DND-41 (cell line): ENCODE results near the gene MAGED2.
"Not testable (repeated sequence)": the region's sequence is repeated elsewhere in the genome, so short reads cannot be mapped to it uniquely, and the experiment has no call there.

Source experiments
- ATAC-seq: fragments of 200-7000 bp; cut with Tn5 transposase; 3 replicates; pipeline ENCODE4 v1.9.1; 2021; ENCODE audit warnings: low read depth; ENCODE audit not compliant: insufficient read depth
- DNase-seq: peaks from one replicate; pipeline ENCODE4 v3.0.0-alpha.2; 2020
- H2AFZ ChIP-seq: 2 replicates; pipeline ENCODE4 v1.6.0; 2012; ENCODE audit warnings: low read depth, low read length
- H3K27ac ChIP-seq: 2 replicates; pipeline ENCODE4 v1.5.1; 2012; ENCODE audit warnings: low read length, inconsistent platforms
- H3K27me3 ChIP-seq: fragments of 200-600 bp; sonication (generic); 2 replicates; pipeline ENCODE4 v1.6.0; 2012; ENCODE audit warnings: low read length, mild to moderate bottlenecking, inconsistent platforms; ENCODE audit not compliant: insufficient read depth, poor library complexity
- H3K36me3 ChIP-seq: 2 replicates; pipeline ENCODE4 v1.5.1; 2012; ENCODE audit warnings: low read length, inconsistent platforms; ENCODE audit not compliant: insufficient read depth
- H3K4me1 ChIP-seq: 2 replicates; pipeline ENCODE4 v1.5.1; 2012; ENCODE audit warnings: mild to moderate bottlenecking, low read length; ENCODE audit not compliant: insufficient read depth
- H3K4me2 ChIP-seq: 2 replicates; pipeline ENCODE4 v1.6.0; 2012; ENCODE audit warnings: mild to moderate bottlenecking, moderate library complexity, low read length, inconsistent platforms; ENCODE audit not compliant: insufficient read depth
- H3K4me3 ChIP-seq, 2 experiments: fragments of 200-600 bp in 1 of 2; shearing (Covaris generic) in 1 of 2; 2 replicates each; pipeline ENCODE4 v1.5.1; 2012 to 2016; ENCODE audit warnings: inconsistent platforms in 2 of 2, low read length in 2 of 2, mild to moderate bottlenecking in 2 of 2, low read depth in 1 of 2, moderate library complexity in 1 of 2
- H3K79me2 ChIP-seq: 2 replicates; pipeline ENCODE4 v1.6.0; 2012; ENCODE audit warnings: low read length, inconsistent platforms; ENCODE audit not compliant: insufficient read depth
- H3K9ac ChIP-seq: 2 replicates; pipeline ENCODE4 v1.6.0; 2012; ENCODE audit warnings: low read depth, mild to moderate bottlenecking, inconsistent platforms, low read length, moderate library complexity
- H3K9me3 ChIP-seq: 2 replicates; pipeline ENCODE4 v1.5.1; 2012; ENCODE audit warnings: low read length, moderate library complexity, mild to moderate bottlenecking, inconsistent platforms; ENCODE audit not compliant: insufficient read depth, severe bottlenecking
- H4K20me1 ChIP-seq: 2 replicates; pipeline ENCODE4 v1.6.0; 2012; ENCODE audit warnings: low read length; ENCODE audit not compliant: insufficient read depth
- CTCF ChIP-seq: IDR thresholded peaks from 2 replicates; pipeline ENCODE4 v1.5.1; 2012; ENCODE audit warnings: borderline replicate concordance, low read length, moderate library complexity, mild to moderate bottlenecking; ENCODE audit not compliant: poor library complexity, severe bottlenecking; ENCODE audit errors: extremely low read depth
- EZH2 ChIP-seq: IDR thresholded peaks from 3 replicates; pipeline ENCODE4 v1.6.1; 2012; ENCODE audit warnings: borderline replicate concordance, low read depth, mild to moderate bottlenecking, moderate library complexity, low read length, inconsistent platforms; ENCODE audit not compliant: severe bottlenecking

The MAGED2 gene, protein sequence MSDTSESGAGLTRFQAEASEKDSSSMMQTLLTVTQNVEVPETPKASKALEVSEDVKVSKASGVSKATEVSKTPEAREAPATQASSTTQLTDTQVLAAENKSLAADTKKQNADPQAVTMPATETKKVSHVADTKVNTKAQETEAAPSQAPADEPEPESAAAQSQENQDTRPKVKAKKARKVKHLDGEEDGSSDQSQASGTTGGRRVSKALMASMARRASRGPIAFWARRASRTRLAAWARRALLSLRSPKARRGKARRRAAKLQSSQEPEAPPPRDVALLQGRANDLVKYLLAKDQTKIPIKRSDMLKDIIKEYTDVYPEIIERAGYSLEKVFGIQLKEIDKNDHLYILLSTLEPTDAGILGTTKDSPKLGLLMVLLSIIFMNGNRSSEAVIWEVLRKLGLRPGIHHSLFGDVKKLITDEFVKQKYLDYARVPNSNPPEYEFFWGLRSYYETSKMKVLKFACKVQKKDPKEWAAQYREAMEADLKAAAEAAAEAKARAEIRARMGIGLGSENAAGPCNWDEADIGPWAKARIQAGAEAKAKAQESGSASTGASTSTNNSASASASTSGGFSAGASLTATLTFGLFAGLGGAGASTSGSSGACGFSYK

DNA sequence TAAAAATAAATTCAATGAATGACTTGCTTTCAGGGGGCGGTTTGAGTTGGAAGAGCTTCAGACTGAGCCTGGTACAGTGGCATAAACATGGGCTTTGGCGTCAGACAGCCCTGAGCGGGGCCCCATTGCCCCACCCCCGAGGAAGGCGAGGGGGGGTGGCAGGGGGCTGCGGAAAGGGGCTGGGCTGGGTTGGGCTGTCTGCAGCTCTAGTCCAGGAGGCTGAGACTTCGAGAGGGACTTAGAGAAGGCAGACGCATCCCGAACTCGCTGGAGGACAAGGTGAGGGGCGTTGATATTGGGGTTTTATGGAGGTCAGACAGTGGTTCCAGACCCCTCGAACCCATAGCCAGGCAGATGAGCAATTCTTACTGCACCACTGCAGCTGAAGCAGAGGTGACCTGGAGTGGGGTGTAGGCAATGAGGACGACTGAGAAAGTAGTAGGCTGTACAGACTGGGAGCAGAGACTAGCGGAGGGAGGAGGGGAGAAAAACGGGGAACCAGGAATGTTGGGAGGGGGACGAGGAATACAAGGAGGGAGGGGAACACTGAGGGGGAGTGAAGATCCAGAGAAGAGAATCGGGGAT, at the start of gene MAGED2:
Gene MAGED2, plus strand, starts transcription at position 222 of the 585 bp plus-strand sequence. CDS start 1,587 bp downstream, outside the sequence.
- H3K9me3 ChIP-seq, result no peaks in the 10 kb centered on the region
- H3K27ac ChIP-seq, result peak within 1 kb of the TSS; percentile 48
- H2AFZ ChIP-seq, result peak within 1 kb of the TSS; percentile 42
- DNase-seq (peak; percentile 60), ATAC-seq (peak; percentile 70)
- no peaks in the 10 kb centered on the region for H3K27me3 ChIP-seq
- 0 out of 2 replicates have a peak, but pooled peaks cover 3% of the 10 kb centered on the region for H4K20me1 ChIP-seq
- peak within 1 kb of the TSS; percentile 62 for H3K9ac ChIP-seq
- peak within 1 kb of the TSS; percentile 96 for H3K4me2 ChIP-seq
- H3K36me3 ChIP-seq, result peaks cover 29% of the 10 kb centered on the region
- peak within 1 kb of the TSS; percentile 27 to 64; a peak in 3 of 4 replicates for H3K4me3 ChIP-seq
- H3K79me2 ChIP-seq, result peaks cover 9% of the 10 kb centered on the region
- TF ChIP-seq EZH2, result no peak
- TF ChIP-seq CTCF, result no peak
- H3K4me1 ChIP-seq, result peaks cover 21% of the 10 kb centered on the region

GRCh38 chrX:54758114-54759055, 49.2 kb upstream of the MAGED2 start:
- no peaks in the 10 kb centered on the region for H3K9me3 ChIP-seq
- DNase-seq, result no peak
- H3K4me2 ChIP-seq, result no peak overlapping the region

DNA sequence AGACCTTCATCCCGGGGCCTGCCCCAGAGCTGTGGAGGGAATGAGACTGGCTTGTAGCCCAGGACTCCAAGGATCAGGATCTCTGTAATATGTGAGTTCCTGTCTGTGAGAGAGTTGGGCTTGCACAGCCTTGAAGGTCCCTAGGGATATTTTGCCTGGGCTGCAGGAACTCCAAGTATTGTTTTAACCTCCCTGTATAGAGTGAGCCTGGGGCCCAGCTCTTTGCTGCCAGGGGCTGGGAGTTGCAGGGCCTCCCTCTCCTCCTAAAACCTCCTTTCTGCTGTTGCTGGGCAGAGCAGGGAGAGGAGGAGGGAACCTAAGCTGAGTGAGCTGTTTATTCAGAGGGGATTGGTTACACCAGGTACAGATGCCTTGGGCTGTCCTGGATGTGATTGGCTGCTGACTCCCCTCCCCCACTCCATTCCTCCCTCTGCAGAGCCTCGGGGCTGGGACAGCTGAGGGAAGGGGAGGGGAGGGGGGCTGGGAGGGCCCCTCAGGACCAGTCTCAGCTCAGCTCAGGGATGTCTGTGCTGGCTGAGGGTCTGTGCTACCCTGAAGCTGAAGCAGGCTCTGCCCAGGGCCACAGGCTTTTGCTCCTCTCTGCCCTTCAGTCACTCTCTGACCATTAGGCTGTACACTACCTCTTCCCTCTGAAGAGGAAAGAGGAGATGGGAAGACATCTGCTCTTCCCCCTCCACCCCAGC, 33.0 kb upstream of the MAGED2 start:
- H2AFZ ChIP-seq, H3K27ac ChIP-seq, H3K79me2 ChIP-seq, H3K9ac ChIP-seq, DNase-seq, H3K4me2 ChIP-seq, H3K27me3 ChIP-seq, H3K4me3 ChIP-seq, H3K4me1 ChIP-seq, H3K36me3 ChIP-seq, H4K20me1 ChIP-seq, H3K9me3 ChIP-seq: not testable (repeated sequence)
- peak; percentile 74 for ATAC-seq

More at GRCh38 chrX:54758114-54759055, 49.2 kb upstream of the MAGED2 start:
- no peaks in the 10 kb centered on the region for H4K20me1 ChIP-seq
- H3K4me3 ChIP-seq, result no peak overlapping the region
- no peak overlapping the region for H3K9ac ChIP-seq
- TF ChIP-seq CTCF (no peak), EZH2 (no peak)
- no peaks in the 10 kb centered on the region for H3K27me3 ChIP-seq
- no peaks in the 10 kb centered on the region for H3K4me1 ChIP-seq
- no peak overlapping the region for H3K27ac ChIP-seq
- ATAC-seq, result no peak
- no peaks in the 10 kb centered on the region for H3K79me2 ChIP-seq
- no peaks in the 10 kb centered on the region for H3K36me3 ChIP-seq
- no peak overlapping the region for H2AFZ ChIP-seq
